Gastroesophageal sphincter (tissue), 3 donors: ENCODE data around the gene PTPRU.

ENCODE experiments used
- CTCF ChIP-seq, 4 experiments: fragments of 200-600 bp in 2 of 4; fragments of 450-650 bp in 2 of 4; sonication (generic) in 1 of 4; IDR thresholded peaks; one replicate each; pipeline ENCODE4 v1.5.1; 2017 to 2019; ENCODE audit warnings: antibody characterized with exemption in 4 of 4, mild to moderate bottlenecking in 2 of 4, moderate library complexity in 2 of 4
- POLR2A ChIP-seq, 2 donors: fragments of 450-650 bp; IDR thresholded peaks; one replicate each; pipeline ENCODE4 v1.6.1; 2017; ENCODE audit warnings: antibody characterized with exemption in 2 of 2, mild to moderate bottlenecking in 2 of 2, moderate library complexity in 1 of 2
- POLR2AphosphoS5 ChIP-seq: sonication (generic); formaldehyde crosslinking; IDR thresholded peaks from one replicate; pipeline ENCODE4 v1.6.1; 2017; ENCODE audit warnings: antibody characterized with exemption

DNA sequence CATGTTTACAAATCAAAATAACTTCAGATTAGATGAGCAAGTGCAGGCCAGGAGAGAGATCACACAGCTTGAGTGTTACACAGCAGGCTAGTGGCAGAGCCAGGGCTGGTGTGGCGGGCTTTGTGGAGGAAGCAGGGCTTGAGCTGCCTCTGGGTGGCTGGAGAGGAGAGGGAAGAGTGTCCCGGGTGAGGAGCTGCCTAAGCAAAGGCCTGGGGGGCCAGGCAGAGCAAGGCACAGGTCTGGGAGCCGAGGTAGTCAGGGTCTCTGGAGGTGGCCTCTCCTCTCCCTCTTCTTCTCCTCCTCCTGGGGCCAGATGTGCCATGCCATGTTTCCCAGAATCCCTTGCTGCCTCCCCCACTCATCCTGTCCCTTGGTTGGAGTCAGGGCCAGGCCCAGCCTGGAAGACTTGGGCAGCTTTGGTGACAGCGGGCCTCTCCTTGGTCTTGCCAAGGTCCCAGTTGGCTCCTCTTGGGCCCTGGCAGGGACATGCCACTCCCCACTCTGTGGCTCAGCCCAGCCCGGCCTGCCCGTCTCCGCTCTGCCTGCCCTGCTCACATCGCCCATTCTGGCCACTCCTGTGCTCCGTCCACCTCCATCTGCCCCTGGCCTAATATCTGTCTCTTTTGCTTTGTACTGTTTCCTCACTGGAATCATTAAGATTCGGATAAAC, 70.3 kb downstream of the PTPRU start:
- TF ChIP-seq CTCF (IDR thresholded peaks at IDR 0.05) = no peak
- TF ChIP-seq POLR2A (IDR thresholded peaks at IDR 0.05) = no peak
- no peak for TF ChIP-seq POLR2AphosphoS5
